Mammary microvascular endothelial cell (primary cell): ENCODE measurements around the gene GPR183. TPM values are rescaled to one million over a fixed set of nuclear protein-coding genes. Genes with fewer than 3 reads are reported as not detected.

Source experiments
- total RNA-seq: library from RNA; depleted of rRNA; stranded (reverse); fragments of >200 nt; gene quantifications from 2 replicates; pipeline ENCODE4 v1.2.3, GENCODE V29; 2015

GPR183 gene, protein sequence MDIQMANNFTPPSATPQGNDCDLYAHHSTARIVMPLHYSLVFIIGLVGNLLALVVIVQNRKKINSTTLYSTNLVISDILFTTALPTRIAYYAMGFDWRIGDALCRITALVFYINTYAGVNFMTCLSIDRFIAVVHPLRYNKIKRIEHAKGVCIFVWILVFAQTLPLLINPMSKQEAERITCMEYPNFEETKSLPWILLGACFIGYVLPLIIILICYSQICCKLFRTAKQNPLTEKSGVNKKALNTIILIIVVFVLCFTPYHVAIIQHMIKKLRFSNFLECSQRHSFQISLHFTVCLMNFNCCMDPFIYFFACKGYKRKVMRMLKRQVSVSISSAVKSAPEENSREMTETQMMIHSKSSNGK
- 0.05 TPM in 1 of 2 replicates, not detected in the other for total RNA-seq

DNA sequence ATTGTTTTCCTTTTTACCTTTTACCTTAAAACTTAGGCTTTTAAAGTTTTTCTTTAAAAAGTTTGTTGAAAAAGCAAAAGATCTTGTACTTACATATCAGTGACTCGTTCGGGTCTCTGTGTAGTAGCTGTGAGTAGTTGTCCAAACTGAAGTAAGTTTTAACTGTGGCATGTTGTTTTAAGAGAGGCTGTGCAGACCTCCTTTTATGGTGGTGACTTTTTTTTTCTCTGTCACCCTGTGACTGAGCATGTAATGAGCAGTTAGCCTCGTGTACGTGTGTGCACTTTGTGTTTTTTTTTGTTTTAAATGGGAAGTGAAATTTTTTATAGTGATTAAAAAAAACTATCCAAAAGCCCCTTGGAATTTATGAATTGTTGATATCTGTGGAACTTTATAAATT, at the start of gene GPR183:
Gene GPR183, minus strand, starts transcription at position 153 of the 400 bp plus-strand sequence. CDS start 11,254 bp downstream, outside the sequence.

DNA sequence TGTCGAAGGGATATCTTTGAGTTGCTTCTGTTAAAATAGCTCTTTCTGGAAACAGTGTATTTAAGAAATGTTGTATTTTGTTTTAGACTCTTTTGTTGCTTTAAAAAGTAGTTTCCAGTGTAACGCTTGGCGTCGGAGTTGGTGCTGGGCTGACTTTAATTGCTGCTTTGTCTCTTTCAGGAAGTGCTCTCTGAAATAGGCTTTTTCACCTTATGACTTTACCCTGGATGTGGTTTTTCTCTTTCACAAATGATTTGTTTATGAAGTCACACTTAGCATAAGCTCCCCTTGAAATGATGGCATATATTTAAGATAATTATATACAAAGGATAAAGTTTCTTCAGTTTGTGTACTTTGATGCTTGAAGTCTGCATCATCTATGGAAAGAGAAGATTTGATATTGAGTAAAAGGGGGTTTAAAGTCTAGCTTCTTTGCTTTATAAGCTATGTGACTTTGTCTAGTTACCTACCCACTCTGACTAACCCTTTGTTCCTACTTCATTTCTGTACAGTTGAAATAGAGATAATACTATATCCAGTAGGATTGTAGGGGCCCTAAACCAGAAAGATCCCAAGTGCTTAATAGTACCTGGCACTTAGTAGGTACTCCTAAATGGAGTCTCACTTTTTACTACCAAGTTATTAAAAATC, 48.9 kb downstream of the GPR183 start, which contains the start of gene GPR18:
Gene GPR18, minus strand, starts transcription at position 170 of the 651 bp plus-strand sequence. CDS start 2,507 bp downstream, outside the sequence.

Other genes with a start within 250 kb of the GPR183 start
- gene UBAC2, start 106.5 kb downstream of the GPR183 start, total RNA-seq, result 38.8 and 39.2 TPM in 2 replicates
- gene GPR18, start 49.0 kb downstream of the GPR183 start, total RNA-seq, result not detected in 2 replicates
- 99.9 and 100.0 TPM in 2 replicates for gene TM9SF2, start 194.1 kb upstream of the GPR183 start, total RNA-seq